Lung (tissue), 16 donors: ENCODE measurements around the gene PODNL1. TPM values are rescaled to one million over a fixed set of nuclear protein-coding genes. Genes with fewer than 3 reads are reported as not detected.

Experiments
- ATAC-seq: fragments of 200-7000 bp; cut with Tn5 transposase; one replicate; pipeline ENCODE4 v1.9.1; 2020; ENCODE audit warnings: moderate number of reproducible peaks; ENCODE audit not compliant: insufficient read depth, low FRiP score
- DNase-seq, 3 donors: peaks; one replicate each; pipeline ENCODE4 v3.0.0-alpha.2; 2013 to 2017
- H3K27ac ChIP-seq, 2 donors: one replicate each; pipeline ENCODE4 v1.5.1; 2013; ENCODE audit warnings: mild to moderate bottlenecking in 2 of 2, moderate library complexity in 2 of 2, control low read depth in 1 of 2, inconsistent platforms in 1 of 2, low read depth in 1 of 2, low read length in 1 of 2
- H3K27me3 ChIP-seq, 3 donors: one replicate each; pipeline ENCODE4 v1.5.1; 2013; ENCODE audit warnings: low read length in 2 of 3; ENCODE audit not compliant: control insufficient read depth in 3 of 3, insufficient read depth in 3 of 3
- H3K36me3 ChIP-seq, 4 donors: one replicate each; pipeline ENCODE4 v1.5.1; 2013; ENCODE audit warnings: low read length in 4 of 4, mild to moderate bottlenecking in 1 of 4, moderate library complexity in 1 of 4; ENCODE audit not compliant: control insufficient read depth in 4 of 4, insufficient read depth in 4 of 4
- H3K4me1 ChIP-seq, 5 donors: one replicate each; pipeline ENCODE4 v1.5.1; 2013; ENCODE audit warnings: low read length in 5 of 5, mild to moderate bottlenecking in 2 of 5, moderate library complexity in 1 of 5; ENCODE audit not compliant: control insufficient read depth in 5 of 5, insufficient read depth in 5 of 5
- H3K4me3 ChIP-seq: one replicate; pipeline ENCODE4 v1.5.1; 2013; ENCODE audit warnings: mild to moderate bottlenecking, control low read depth, moderate library complexity
- H3K9ac ChIP-seq, 2 donors: one replicate each; pipeline ENCODE4 v1.5.1; 2013; ENCODE audit warnings: low read length in 2 of 2, control low read depth in 1 of 2; ENCODE audit not compliant: insufficient read depth in 1 of 2
- H3K9me3 ChIP-seq, 4 donors: one replicate each; pipeline ENCODE4 v1.5.1; 2013; ENCODE audit warnings: low read length in 3 of 4, mild to moderate bottlenecking in 1 of 4, moderate library complexity in 1 of 4; ENCODE audit not compliant: control insufficient read depth in 4 of 4, insufficient read depth in 3 of 4
- CTCF ChIP-seq: IDR thresholded peaks from 2 replicates; pipeline ENCODE4 v1.5.1; 2012; ENCODE audit warnings: mild to moderate bottlenecking; ENCODE audit errors: control extremely low read depth, extremely low read depth
- WGBS, 2 donors: extraction: QIAGEN DNeasy Blood & Tissue Kit; methylation state at CpG; one replicate each; pipeline ENCODE4 v1.1.7; 2013; 5-methylcytosine and 5-hydroxymethylcytosine counted together
- long read RNA-seq, 5 donors: transcript quantifications; one replicate each; lab custom pipeline, GENCODE V29; 2026
- polyA plus RNA-seq, 2 donors: library from polyadenylated mRNA; stranded (reverse); fragments of 200-250 nt; gene quantifications; one replicate each; pipeline ENCODE4 v1.2.1, GENCODE V29; 2013
- total RNA-seq, 2 donors: library from RNA; depleted of rRNA in 1 of 2; stranded (reverse); fragments of >200 nt in 1 of 2; gene quantifications; one replicate each; pipeline ENCODE4 v1.2.1, GENCODE V29; 2014 to 2021
- donor health status: control.
- donor health status: control.
- donor health status: Bipolar disorder and iron deficiency.
- donor health status: healthy.
- donor health status: DM: yes; HTN: yes; CAD: no.

Gene PODNL1
- total RNA-seq (1 to 10 TPM in 1 of 2 donors, under 1 TPM in 1; 0.88 to 6.4 TPM), polyA plus RNA-seq (under 1 TPM; 0.55 to 0.95 TPM)
- long read RNA-seq, donor 1, result 0 reads
- long read RNA-seq, donor 2, partial matches to known transcripts, result 5 of 5 reads
- long read RNA-seq, donor 2, other reads (novel, unspliced or antisense), result 0 of 5 reads
- long read RNA-seq, donor 3, result 0 reads
- long read RNA-seq, donor 4, result 0 reads
- long read RNA-seq, donor 5, partial matches to known transcripts, result 5 of 10 reads
- long read RNA-seq, donor 5, other reads (novel, unspliced or antisense), result 5 of 10 reads

- Histone ChIP-seq H3K27me3 (peaks cover 0 to 13% (median 0%) of the 10 kb centered on the region in 3 donors), H3K4me1 (peaks cover 0 to 7% (median 4%) of the 10 kb centered on the region in 5 donors), H3K9me3 (no peaks in the 10 kb centered on the region), H3K36me3 (no peaks in the 10 kb centered on the region), H3K9ac (no peak within 1 kb of the TSS), H3K4me3 (no peak within 1 kb of the TSS), H3K27ac (no peak within 1 kb of the TSS)
- WGBS, 2 donors, result 12 to 19% methylated on average over 19 to 21 of the region's 21 CpGs
- DNase-seq, result peak; percentile 66 to 81 (median 67)
- no peak for TF ChIP-seq CTCF
- peak; percentile 31 for ATAC-seq
Measured at GRCh38 chr19:13938301-13939064, at the start of gene PODNL1. Gene PODNL1, minus strand, starts transcription at chr19:13938417. Its CDS starts 236 bp downstream, at chr19:13938181.

- 18 to 27% methylated on average over 17 of the region's 17 CpGs for WGBS, 2 donors
- H3K27ac ChIP-seq, result peak overlapping the region; percentile 79 to 93
- peaks cover 0 to 24% (median 9%) of the 10 kb centered on the region in 4 donors for H3K36me3 ChIP-seq
- H3K9me3 ChIP-seq, result no peaks in the 10 kb centered on the region
- H3K9ac ChIP-seq, result no peak overlapping the region
- H3K4me1 ChIP-seq, result peaks cover 0 to 14% (median 5%) of the 10 kb centered on the region in 5 donors
- H3K27me3 ChIP-seq, result no peaks in the 10 kb centered on the region
- ATAC-seq, result peak; percentile 12
- DNase-seq, result no peak
- no peak overlapping the region for H3K4me3 ChIP-seq
- TF ChIP-seq CTCF, result no peak
Measured at GRCh38 chr19:13987101-13987890, 49.1 kb upstream of the PODNL1 start.

GRCh38 chr19:13986348-13986904 is 48.2 kb upstream of the PODNL1 start:
- TF ChIP-seq CTCF, result no peak
- peaks cover 0 to 14% (median 5%) of the 10 kb centered on the region in 5 donors for H3K4me1 ChIP-seq
- H3K9ac ChIP-seq, result no peak overlapping the region
- DNase-seq (peak; percentile 83 to 90 (median 87)), ATAC-seq (peak; percentile 56)
- H3K9me3 ChIP-seq, result no peaks in the 10 kb centered on the region
- 21 to 26% methylated on average over 16 to 19 of the region's 19 CpGs for WGBS, 2 donors
- H3K36me3 ChIP-seq, result peaks cover 0 to 24% (median 8%) of the 10 kb centered on the region in 4 donors
- H3K27me3 ChIP-seq, result no peaks in the 10 kb centered on the region
- peak overlapping the region; percentile 79 to 93 for H3K27ac ChIP-seq
- H3K4me3 ChIP-seq, result no peak overlapping the region
